ENCODE measurements around the gene RASSF8. TPM values are rescaled to one million over a fixed set of nuclear protein-coding genes. Genes with fewer than 3 reads are reported as not detected.

RASSF8 gene
- total RNA-seq: 7.2 and 7.6 TPM in 2 replicates

DNA sequence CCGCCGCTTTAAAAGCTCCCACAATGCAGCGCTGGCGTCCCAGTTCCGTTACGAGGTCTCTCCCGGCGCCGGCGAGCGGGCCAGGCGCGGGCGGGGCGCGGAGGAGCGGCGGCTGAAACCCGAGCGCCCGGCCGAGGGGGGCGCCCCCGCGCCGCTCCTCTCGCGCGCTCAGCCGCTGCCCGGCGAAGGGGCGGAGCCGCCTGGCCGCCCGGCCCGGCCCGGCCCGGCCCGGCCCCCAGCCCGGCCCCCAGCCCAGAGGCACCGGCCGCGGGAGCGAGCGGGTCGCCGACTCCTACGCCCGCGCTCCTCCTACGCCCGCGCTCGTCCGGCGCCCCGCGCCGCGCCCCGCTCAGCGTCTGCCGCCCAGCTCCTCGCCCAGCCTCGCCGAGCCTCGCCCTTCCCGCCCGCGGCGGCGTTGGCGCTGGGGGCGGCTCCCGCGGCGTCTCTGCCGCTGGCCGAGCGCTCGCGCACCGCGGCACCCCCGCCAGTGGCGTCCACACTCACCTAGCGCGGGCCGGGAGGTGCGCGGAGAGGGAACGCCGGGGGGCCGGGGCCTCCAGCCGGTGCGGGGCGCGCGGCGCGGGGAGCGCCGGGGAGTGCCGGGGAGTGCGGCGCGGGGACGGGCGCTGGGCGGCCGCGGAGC lies at the start of gene RASSF8:
Gene RASSF8, plus strand, starts transcription at position 255 of the 643 bp plus-strand sequence. CDS start 96,662 bp downstream, outside the sequence.

DNA sequence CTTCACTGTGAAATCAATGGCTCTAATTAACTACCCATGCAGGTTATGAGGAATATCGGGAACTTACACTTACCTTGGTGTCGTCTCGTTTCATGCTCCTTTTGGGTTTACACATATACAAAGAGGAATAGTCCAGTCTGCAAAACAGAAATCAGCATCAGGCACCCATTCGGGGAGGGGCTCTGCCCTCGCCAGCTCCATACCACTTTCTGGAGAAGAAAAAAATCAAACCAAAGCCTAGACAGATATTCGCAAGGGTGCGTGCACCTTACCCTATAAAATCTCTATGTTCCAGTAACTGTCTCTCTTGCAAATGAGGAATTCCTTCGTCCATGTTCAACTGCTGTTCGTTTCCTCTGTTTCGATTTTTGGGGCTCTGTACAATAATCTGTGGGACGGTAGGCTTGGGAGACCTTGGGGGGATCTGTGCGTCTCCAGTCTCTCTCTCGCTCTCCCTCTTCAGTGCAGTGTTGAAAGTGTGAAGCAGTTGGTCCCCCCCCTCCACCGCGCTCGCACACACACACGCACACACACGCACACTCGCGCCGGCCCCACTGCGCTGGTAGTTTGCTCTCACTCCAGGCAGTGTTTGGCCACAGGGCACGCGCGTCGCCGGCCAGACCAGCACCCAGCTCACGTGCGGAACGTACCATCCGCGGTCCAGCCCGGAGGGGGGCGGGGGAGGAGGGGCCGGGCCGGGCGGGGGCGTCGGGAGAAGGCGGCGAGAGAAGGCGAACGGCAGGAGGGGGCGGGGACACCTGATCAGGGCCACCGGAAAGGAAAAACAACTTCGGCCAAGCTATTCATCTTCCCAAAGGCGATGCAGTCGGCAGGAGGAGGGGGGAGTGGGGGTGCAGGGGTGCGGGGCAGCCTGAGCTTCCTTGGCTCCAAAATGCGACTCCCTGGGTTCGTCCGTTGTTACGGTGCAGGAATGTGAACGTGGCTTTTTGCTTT lies 166.2 kb downstream of the RASSF8 start, which contains the start of gene BHLHE41:
Gene BHLHE41, minus strand, starts transcription at position 592 of the 954 bp plus-strand sequence. Its CDS starts 258 bp downstream, at position 334.

Other genes starting within 250 kb of the RASSF8 start
- gene BHLHE41, start 166.4 kb downstream of the RASSF8 start, total RNA-seq: 0.33 and 0.35 TPM in 2 replicates
- gene SSPN, start 236.9 kb downstream of the RASSF8 start, total RNA-seq: 1.6 and 3.2 TPM in 2 replicates